IMR-90 (cell line): ENCODE data around the gene ADGRL1. TPM values are rescaled to one million over a fixed set of nuclear protein-coding genes. Genes with fewer than 3 reads are reported as not detected.

Experiments used
- ATAC-seq: fragments of 200-7000 bp; cut with Tn5 transposase; 2 replicates; pipeline ENCODE4 v1.9.1; 2020; ENCODE audit warnings: low read depth, mild to moderate bottlenecking, moderate library complexity
- BruUV-seq: library from RNA; stranded (reverse); fragments of 400-500 nt; replicated peaks from 2 replicates; lab custom pipeline; 2021; lab: Mats Ljungman, UMichigan
- CTCF ChIA-PET: fragments of 300-600 bp; formaldehyde crosslinking; extraction: SDS; loops from one replicate; lab custom pipeline; 2021; ENCODE audit warnings: antibody characterized with exemption; lab: Yijun Ruan, JAX
- POLR2A ChIA-PET: fragments of 300-600 bp; sonication (Branson Sonifier 250); formaldehyde crosslinking; loops from one replicate; lab custom pipeline; 2022; ENCODE audit warnings: antibody characterized with exemption; ENCODE audit not compliant: unreplicated experiment; lab: Charles Lee
- DNase-seq: peaks from one replicate; pipeline ENCODE4 v3.0.0; 2013
- H2AFZ ChIP-seq: replicated peaks from 2 replicates; pipeline ENCODE3; 2013; ENCODE audit warnings: low read length, mild to moderate bottlenecking; ENCODE audit not compliant: poor library complexity
- H2AK5ac ChIP-seq: 2 replicates; pipeline ENCODE4 v1.6.1; 2013; ENCODE audit warnings: low read depth, low read length, inconsistent platforms
- H2AK9ac ChIP-seq: replicated peaks from 2 replicates; pipeline ENCODE3; 2013; ENCODE audit warnings: mild to moderate bottlenecking, low read depth, low read length, moderate library complexity; ENCODE audit not compliant: poor library complexity
- H2BK120ac ChIP-seq: 2 replicates; pipeline ENCODE4 v1.6.1; 2013; ENCODE audit warnings: low read depth, low read length, inconsistent platforms
- H2BK15ac ChIP-seq: 3 replicates; pipeline ENCODE4 v1.6.1; 2013; ENCODE audit warnings: low read depth, low read length, inconsistent platforms
- H2BK20ac ChIP-seq: 2 replicates; pipeline ENCODE4 v1.6.1; 2013; ENCODE audit warnings: low read depth, mild to moderate bottlenecking, inconsistent platforms, low read length, moderate library complexity
- H2BK5ac ChIP-seq: 2 replicates; pipeline ENCODE4 v1.6.1; 2013; ENCODE audit warnings: mild to moderate bottlenecking, low read depth, low read length, inconsistent platforms; ENCODE audit not compliant: poor library complexity, severe bottlenecking
- H3K14ac ChIP-seq: replicated peaks from 2 replicates; pipeline ENCODE4 v1.6.1; 2013; ENCODE audit warnings: low read depth, low read length, inconsistent platforms
- H3K18ac ChIP-seq: 2 replicates; pipeline ENCODE4 v1.6.1; 2013; ENCODE audit warnings: low read depth, low read length, control low read depth
- H3K23ac ChIP-seq: 2 replicates; pipeline ENCODE4 v1.6.1; 2013; ENCODE audit warnings: low read depth, low read length, inconsistent platforms
- H3K27ac ChIP-seq: 2 replicates; pipeline ENCODE4 v1.5.1; 2013; ENCODE audit warnings: mild to moderate bottlenecking, control low read depth, low read length; ENCODE audit not compliant: insufficient read depth
- H3K27me3 ChIP-seq: 2 replicates; pipeline ENCODE4 v1.6.1; 2013; ENCODE audit warnings: low read length; ENCODE audit not compliant: control insufficient read depth, insufficient read depth
- H3K36me3 ChIP-seq: 2 replicates; pipeline ENCODE4 v1.6.1; 2013; ENCODE audit warnings: low read length, mixed read lengths; ENCODE audit not compliant: control insufficient read depth, insufficient read depth
- H3K4ac ChIP-seq: 2 replicates; pipeline ENCODE4 v1.6.1; 2013; ENCODE audit warnings: low read depth, low read length, inconsistent platforms
- H3K4me1 ChIP-seq: 2 replicates; pipeline ENCODE4 v1.6.1; 2013; ENCODE audit warnings: low read length, mixed read lengths; ENCODE audit not compliant: control insufficient read depth, insufficient read depth
- H3K4me2 ChIP-seq: 2 replicates; pipeline ENCODE4 v1.6.1; 2013; ENCODE audit warnings: low read depth, mild to moderate bottlenecking, control low read depth, low read length, moderate library complexity
- H3K4me3 ChIP-seq: 2 replicates; pipeline ENCODE4 v1.5.1; 2013; ENCODE audit warnings: low read depth, mild to moderate bottlenecking, control low read depth, low read length, moderate library complexity; ENCODE audit not compliant: insufficient read depth
- H3K56ac ChIP-seq: 2 replicates; pipeline ENCODE4 v1.6.1; 2013; ENCODE audit warnings: low read length, inconsistent platforms; ENCODE audit not compliant: insufficient read depth; ENCODE audit errors: extremely low read depth
- H3K79me1 ChIP-seq, 2 experiments: 2 replicates each; pipeline ENCODE4 v1.6.1; 2013; ENCODE audit warnings: low read length in 2 of 2, inconsistent platforms in 1 of 2, low read depth in 1 of 2
- H3K9ac ChIP-seq: 2 replicates; pipeline ENCODE4 v1.6.1; 2013; ENCODE audit warnings: low read depth, low read length, control low read depth
- H3K9me1 ChIP-seq: 2 replicates; pipeline ENCODE4 v1.6.1; 2013; ENCODE audit warnings: low read length, inconsistent platforms; ENCODE audit not compliant: insufficient read depth
- H3K9me3 ChIP-seq: 2 replicates; pipeline ENCODE4 v1.6.1; 2013; ENCODE audit warnings: low read length; ENCODE audit not compliant: control insufficient read depth, insufficient read depth
- H4K20me1 ChIP-seq: 2 replicates; pipeline ENCODE4 v1.6.1; 2013; ENCODE audit warnings: low read length, inconsistent platforms; ENCODE audit not compliant: insufficient read depth
- H4K5ac ChIP-seq: 2 replicates; pipeline ENCODE4 v1.6.1; 2013; ENCODE audit warnings: mild to moderate bottlenecking, low read depth, low read length, control low read depth
- H4K8ac ChIP-seq, 2 experiments: 2 replicates each; pipeline ENCODE4 v1.6.1; 2013; ENCODE audit warnings: low read depth in 2 of 2, low read length in 2 of 2, control low read depth in 1 of 2, inconsistent platforms in 1 of 2
- H4K91ac ChIP-seq: 2 replicates; pipeline ENCODE4 v1.6.1; 2013; ENCODE audit warnings: low read depth, low read length, inconsistent platforms; ENCODE audit not compliant: insufficient read depth
- BHLHE40 ChIP-seq: fragments of 150-350 bp; IDR thresholded peaks from 2 replicates; pipeline ENCODE4 v1.6.1; 2016; ENCODE audit warnings: mild to moderate bottlenecking, low read depth, low read length
- FOS ChIP-seq: fragments of 150-350 bp; IDR thresholded peaks from 2 replicates; pipeline ENCODE4 v1.6.1; 2016; ENCODE audit warnings: low read depth, low read length
- MAFK ChIP-seq: IDR thresholded peaks from 2 replicates; pipeline ENCODE4 v1.6.1; 2012; ENCODE audit warnings: low read depth, low read length, improper control_type of control experiment
- MAZ ChIP-seq: IDR thresholded peaks from 2 replicates; pipeline ENCODE4 v1.6.1; 2012; ENCODE audit warnings: low read depth, mild to moderate bottlenecking, low read length, improper control_type of control experiment, moderate library complexity, borderline replicate concordance
- RAD21 ChIP-seq: IDR thresholded peaks from 2 replicates; pipeline ENCODE4 v1.6.1; 2012; ENCODE audit warnings: low read length, improper control_type of control experiment
- RCOR1 ChIP-seq: IDR thresholded peaks from 2 replicates; pipeline ENCODE4 v1.6.1; 2012; ENCODE audit warnings: mild to moderate bottlenecking, low read length, improper control_type of control experiment; ENCODE audit not compliant: insufficient replicate concordance
- RFX5 ChIP-seq: IDR thresholded peaks from 2 replicates; pipeline ENCODE4 v1.8.0; 2012; ENCODE audit warnings: low read depth, mild to moderate bottlenecking, low read length, moderate library complexity
- SMC3 ChIP-seq: fragments of 150-350 bp; IDR thresholded peaks from 2 replicates; pipeline ENCODE4 v1.6.1; 2016; ENCODE audit warnings: low read depth, mild to moderate bottlenecking, antibody characterized with exemption, low read length, moderate library complexity
- WGBS, 2 experiments: methylation state at CpG; one replicate each; pipeline versions ENCODE4 v1.1.5 to v1.1.7; 2013; ENCODE audit warnings: missing lambda C conversion rate in 2 of 2; ENCODE audit not compliant: insufficient read length in 1 of 2; ENCODE audit errors: extremely low coverage in 2 of 2; 5-methylcytosine and 5-hydroxymethylcytosine counted together
- dilution Hi-C: fragments of 300-500 bp; cut with HindIII; formaldehyde crosslinking; loops from one replicate; pipeline ENCODE4 v1.14.3; 2018; ENCODE audit warnings: low sequenced_read_pairs; ENCODE audit not compliant: unreplicated experiment
- in situ Hi-C: fragments of 300-500 bp; cut with MboI; formaldehyde crosslinking; loops from 3 replicates; pipeline ENCODE4 v1.14.3; 2019; ENCODE audit warnings: low sequenced_read_pairs, inconsistent platforms, mixed read lengths
- intact Hi-C: fragments of 100-400 bp; cut with micrococcal nuclease; formaldehyde crosslinking; loops from 2 replicates; pipeline ENCODE4 v1.10.0; 2022
- polyA plus RNA-seq, 3 experiments: library from polyadenylated mRNA; depleted of rRNA; stranded (reverse); fragments of >200 nt; gene quantifications; 2 replicates each; pipeline ENCODE4 v1.2.3, GENCODE V29; 2012; ENCODE audit warnings: low replicate concordance in 1 of 3
- total RNA-seq: library from RNA; depleted of rRNA; stranded (reverse); fragments of >200 nt; gene quantifications from 2 replicates; pipeline ENCODE4 v1.2.3, GENCODE V29; 2012
- TF ChIP-seq, protein P1 (sequence below): fragments of 150-350 bp; IDR thresholded peaks from 2 replicates; pipeline ENCODE4 v1.6.1; 2016; ENCODE audit warnings: low read depth, mild to moderate bottlenecking, low read length, moderate library complexity, borderline replicate concordance
- TF ChIP-seq, protein P2 (sequence below): conservative IDR thresholded peaks from 2 replicates; pipeline ENCODE4 v1.5.1; 2012; ENCODE audit warnings: mild to moderate bottlenecking, low read depth, low read length, improper control_type of control experiment

The ADGRL1 gene
- total and polyA plus RNA-seq, 2 of the 4 experiments (the other 2 are of a cell fraction): 0.72 to 2.2 TPM

DNA sequence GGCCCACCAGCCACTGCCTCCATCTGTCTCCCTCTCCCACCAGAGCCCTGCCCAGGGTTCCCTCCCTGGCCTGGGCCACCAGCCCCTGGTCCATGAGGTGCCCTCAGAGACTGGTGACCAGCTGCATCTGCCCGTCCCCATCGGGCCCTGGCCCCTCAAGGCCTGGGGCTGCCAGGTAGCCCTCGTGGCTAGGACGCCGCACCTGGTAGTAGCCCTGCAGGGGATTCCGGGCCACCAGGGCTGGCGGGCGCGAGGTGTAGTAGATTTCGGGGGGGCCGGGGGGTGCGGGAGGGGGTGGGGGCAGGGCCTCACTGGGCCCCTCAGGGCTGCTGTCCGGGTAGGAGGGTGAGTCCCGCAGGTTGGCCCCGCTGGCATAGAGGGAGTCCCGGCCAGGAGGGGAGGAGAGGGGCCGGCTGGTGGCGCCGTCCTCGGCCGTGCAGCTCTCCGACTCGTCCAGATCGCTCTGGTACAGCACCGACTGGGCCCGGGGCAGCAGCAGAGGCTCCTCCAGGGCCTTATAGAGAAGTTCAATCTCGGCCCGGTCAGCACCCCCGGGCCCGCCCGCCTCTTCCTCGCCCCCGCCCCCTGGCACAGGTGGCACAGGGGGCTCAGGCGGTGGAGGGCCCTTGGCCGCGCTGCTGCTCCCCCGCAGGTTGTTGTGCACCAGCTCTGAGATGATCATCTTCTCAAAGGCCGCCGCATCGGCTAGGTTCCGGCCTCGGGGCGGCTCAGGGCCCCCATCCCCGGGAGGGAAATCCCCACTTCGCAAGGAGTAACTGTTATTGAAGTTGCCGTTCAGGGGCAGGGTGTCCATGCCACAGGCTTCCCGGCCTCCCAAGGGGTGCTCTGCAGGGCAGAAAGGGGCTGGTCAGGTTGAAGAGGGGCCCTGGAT is 55.0 kb downstream of the ADGRL1 start:
- no peak overlapping the region for H3K4me2 ChIP-seq
- peaks cover 5% of the 10 kb centered on the region; the same call in 1 of the 2 replicates for H3K4me1 ChIP-seq
- no peak overlapping the region for H2AK5ac ChIP-seq
- H3K36me3 ChIP-seq: no peaks in the 10 kb centered on the region; the same call in 1 of the 2 replicates
- no peak overlapping the region for H4K91ac ChIP-seq
- no peaks in the 10 kb centered on the region for H3K9me3 ChIP-seq
- H2AFZ ChIP-seq: no peak overlapping the region
- in situ Hi-C loops (no loop called here), dilution Hi-C loops (no loop called here), intact Hi-C loops (no loop called here)
- peaks cover 14% of the 10 kb centered on the region; the same call in 1 of the 2 replicates for H4K20me1 ChIP-seq
- no peak overlapping the region for H3K23ac ChIP-seq
- no TSS peak for BruUV-seq
- no peak overlapping the region for H3K14ac ChIP-seq
- H3K4ac ChIP-seq: no peak overlapping the region
- H2BK20ac ChIP-seq: no peak overlapping the region
- 90% methylated on average over 23 of the region's 47 CpGs; no CpG with 5 or more reads in 1 of the 2 experiments for WGBS, 2 experiments
- H2AK9ac ChIP-seq: no peak overlapping the region
- no peak overlapping the region for H3K27ac ChIP-seq
- no peak overlapping the region for H3K9ac ChIP-seq
- H2BK120ac ChIP-seq: no peak overlapping the region
- ChIA-PET POLR2A (no interaction called here), CTCF (no interaction called here)
- no peak for DNase-seq
- H3K4me3 ChIP-seq: no peak overlapping the region
- no peaks in the 10 kb centered on the region for H3K27me3 ChIP-seq
- H3K56ac ChIP-seq: no peak overlapping the region
- H3K9me1 ChIP-seq: no peaks in the 10 kb centered on the region
- ATAC-seq: no peak
- H3K18ac ChIP-seq: no peak overlapping the region
- H4K8ac ChIP-seq: no peak overlapping the region
- H2BK5ac ChIP-seq: no peak overlapping the region
- H2BK15ac ChIP-seq: no peak overlapping the region
- H3K79me1 ChIP-seq: peaks cover 4 to 10% of the 10 kb centered on the region in 2 experiments; a peak in 2 of 4 replicates
- TF ChIP-seq FOS (no peak), RFX5 (no peak), RCOR1 (no peak), BHLHE40 (no peak), MAFK (no peak), MAZ (no peak), SMC3 (no peak), RAD21 (no peak)
- TF ChIP-seq, protein P1, sequence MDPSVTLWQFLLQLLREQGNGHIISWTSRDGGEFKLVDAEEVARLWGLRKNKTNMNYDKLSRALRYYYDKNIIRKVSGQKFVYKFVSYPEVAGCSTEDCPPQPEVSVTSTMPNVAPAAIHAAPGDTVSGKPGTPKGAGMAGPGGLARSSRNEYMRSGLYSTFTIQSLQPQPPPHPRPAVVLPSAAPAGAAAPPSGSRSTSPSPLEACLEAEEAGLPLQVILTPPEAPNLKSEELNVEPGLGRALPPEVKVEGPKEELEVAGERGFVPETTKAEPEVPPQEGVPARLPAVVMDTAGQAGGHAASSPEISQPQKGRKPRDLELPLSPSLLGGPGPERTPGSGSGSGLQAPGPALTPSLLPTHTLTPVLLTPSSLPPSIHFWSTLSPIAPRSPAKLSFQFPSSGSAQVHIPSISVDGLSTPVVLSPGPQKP: no peak
- TF ChIP-seq, protein P2, sequence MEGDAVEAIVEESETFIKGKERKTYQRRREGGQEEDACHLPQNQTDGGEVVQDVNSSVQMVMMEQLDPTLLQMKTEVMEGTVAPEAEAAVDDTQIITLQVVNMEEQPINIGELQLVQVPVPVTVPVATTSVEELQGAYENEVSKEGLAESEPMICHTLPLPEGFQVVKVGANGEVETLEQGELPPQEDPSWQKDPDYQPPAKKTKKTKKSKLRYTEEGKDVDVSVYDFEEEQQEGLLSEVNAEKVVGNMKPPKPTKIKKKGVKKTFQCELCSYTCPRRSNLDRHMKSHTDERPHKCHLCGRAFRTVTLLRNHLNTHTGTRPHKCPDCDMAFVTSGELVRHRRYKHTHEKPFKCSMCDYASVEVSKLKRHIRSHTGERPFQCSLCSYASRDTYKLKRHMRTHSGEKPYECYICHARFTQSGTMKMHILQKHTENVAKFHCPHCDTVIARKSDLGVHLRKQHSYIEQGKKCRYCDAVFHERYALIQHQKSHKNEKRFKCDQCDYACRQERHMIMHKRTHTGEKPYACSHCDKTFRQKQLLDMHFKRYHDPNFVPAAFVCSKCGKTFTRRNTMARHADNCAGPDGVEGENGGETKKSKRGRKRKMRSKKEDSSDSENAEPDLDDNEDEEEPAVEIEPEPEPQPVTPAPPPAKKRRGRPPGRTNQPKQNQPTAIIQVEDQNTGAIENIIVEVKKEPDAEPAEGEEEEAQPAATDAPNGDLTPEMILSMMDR: no peak
- H4K5ac ChIP-seq: no peak overlapping the region
